Amniotic stem cell (primary cell): ENCODE data around the gene MRM2.

Experiments
- DNase-seq: peaks from one replicate; lab custom pipeline; 2025; lab: John Stamatoyannopoulos, UW

MRM2 gene

DNA sequence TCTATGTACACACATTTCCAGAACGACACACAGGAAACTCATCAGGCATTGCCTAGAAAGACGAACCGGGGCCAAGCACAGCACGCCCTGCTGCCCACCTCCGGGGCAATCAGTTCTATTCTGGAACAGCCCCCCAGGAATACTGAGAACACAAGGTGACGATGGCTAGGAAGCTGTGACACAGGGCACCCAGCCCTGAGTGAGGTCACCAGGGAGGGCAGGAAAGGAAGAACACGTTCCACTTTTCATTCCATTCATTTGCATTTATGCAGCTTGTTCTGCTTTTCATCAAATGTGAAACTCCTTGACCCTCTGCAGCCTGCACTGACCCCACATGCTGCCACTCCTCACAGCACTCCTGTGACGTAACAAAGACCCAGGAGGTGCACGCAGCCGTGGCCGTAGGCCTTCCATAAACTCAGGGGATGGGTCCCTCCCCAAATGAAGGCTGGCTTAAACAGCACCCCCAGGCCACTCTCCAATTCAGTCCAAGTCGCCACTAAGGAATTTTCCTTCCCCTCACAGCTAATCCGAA is 38.2 kb downstream of the MRM2 start:
- no peak for DNase-seq

GRCh38 chr7:2202901-2203765 is 38.9 kb downstream of the MRM2 start:
- no peak for DNase-seq

GRCh38 chr7:2202361-2202761 is 39.6 kb downstream of the MRM2 start:
- DNase-seq = no peak

- no peak for DNase-seq
These were observed 40.2 kb downstream of the MRM2 start for GRCh38 chr7:2201686-2202360.

- DNase-seq = no peak
These were observed 40.9 kb downstream of the MRM2 start for GRCh38 chr7:2201128-2201527.

DNA sequence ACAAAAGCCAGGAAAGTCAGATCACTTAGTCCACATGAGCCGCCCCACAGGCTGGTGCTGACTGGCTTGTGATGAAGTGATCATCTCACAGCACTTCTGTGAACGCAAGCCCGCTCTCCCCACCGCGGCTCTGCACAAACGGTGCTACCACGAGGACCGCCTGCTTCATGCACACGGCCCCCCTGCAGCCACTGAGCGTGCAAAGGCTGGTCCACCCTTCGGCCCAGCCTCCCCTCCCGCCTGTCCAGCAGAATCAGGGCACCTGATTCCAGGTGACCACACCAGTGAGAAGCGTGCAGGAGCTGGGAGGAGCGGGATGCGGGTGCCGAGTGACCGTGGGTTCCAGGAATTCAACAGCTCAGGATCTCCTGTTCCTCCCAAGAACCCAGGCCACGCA is 41.4 kb downstream of the MRM2 start:
- no peak for DNase-seq

GRCh38 chr7:2199956-2200583 is 41.9 kb downstream of the MRM2 start:
- DNase-seq = no peak

GRCh38 chr7:2199528-2199927 is 42.5 kb downstream of the MRM2 start:
- DNase-seq = no peak

GRCh38 chr7:2198760-2199159 is 43.2 kb downstream of the MRM2 start:
- no peak for DNase-seq

DNA sequence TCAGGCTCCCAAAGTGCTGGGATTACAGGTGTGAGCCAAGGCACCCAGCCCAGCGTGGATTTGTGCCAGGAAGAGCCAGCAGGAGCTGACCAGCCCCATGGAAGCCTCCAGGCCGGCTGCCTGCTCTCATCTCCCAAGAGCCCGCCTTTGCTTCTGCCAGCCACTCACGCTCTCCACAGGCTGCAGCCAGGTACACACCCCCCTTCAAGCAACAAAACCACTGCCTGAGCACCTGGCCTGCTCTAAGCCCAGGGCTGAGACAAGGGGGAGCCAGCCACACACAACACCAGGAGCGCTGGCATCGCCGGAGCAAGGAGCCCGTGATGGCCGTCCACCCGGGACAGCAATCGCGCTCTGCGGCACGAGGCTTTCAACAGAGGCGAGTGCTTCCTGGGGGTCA is 43.8 kb downstream of the MRM2 start:
- no peak for DNase-seq

DNA sequence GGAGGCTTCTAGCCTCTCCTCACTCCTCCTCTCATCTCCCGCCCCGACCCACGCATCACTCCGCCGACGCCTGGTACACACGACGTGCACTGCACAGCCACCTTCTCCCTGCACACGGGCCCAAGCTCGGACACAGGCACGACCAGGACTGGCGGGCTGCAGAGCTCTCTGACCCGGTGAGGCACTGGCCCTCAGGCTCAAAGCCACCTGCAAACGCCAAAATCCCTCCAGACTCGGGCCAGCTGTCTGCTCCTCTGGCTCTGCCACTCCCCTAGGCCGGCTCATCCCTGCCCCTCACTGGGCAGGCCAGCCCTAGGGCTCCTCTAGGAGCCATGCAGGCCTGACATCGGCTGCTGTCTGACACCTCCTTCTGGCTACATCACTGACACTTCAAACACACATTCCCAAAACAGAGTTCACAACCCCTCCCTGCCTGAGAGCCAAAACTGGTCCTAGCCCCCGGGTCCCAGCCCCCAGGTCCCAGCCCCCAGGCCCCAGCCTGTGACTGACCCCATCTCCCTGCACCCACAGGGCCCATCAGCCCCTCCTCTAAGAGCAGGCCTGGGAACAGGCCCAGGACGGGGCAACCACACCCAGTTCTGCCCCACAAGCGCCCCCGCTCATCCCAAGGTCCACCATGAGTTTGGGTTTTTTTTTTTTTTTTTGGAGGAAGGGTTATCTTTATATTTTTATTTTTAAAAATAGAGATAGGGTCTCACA is 44.4 kb downstream of the MRM2 start:
- DNase-seq = no peak

DNA sequence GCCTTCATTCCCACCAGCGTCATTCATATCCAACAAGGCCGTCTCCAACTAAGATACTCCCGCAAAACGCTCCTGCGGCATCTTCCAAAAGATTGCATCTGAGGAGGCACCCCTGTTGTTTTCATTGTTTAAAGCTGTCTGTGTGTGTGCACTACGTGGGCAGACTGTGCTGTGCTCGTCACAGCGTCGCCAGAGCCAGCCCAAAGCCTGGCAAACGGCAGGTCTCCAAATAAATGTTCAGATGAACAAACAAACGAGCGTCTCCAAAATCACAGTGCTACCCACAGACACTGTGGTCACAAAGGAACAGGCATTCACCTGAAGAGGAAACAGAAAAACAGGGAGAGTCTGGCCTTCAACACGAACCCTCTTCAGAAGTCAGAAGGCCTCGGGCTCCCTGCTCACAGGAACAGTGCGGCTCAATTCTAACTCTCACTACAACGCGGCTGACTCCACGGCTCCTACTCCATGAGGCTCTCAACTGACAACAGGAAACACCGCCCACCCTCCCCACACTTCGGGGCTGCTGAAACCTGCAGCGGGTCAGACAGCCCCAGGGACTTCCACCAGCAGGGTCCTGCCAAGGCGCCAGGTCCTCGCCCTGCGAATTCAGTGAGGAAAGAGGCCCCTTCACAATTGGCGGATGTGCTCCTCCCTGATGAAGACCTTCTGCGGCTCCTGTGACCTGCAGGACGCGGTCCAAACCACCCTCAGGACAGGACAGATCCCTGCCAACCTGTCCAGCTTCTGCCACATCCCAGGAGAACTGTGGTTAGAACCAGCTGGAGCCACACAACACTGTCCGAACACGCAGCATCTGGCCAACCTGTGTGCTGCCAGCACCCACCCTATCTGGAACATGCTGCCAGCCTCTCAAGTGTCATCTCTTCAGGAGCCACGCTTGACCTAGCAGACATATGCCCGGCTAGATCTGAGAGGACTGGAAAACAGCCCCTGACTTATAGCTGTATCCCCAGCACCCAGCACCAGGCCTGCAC is 45.3 kb downstream of the MRM2 start:
- no peak for DNase-seq

DNA sequence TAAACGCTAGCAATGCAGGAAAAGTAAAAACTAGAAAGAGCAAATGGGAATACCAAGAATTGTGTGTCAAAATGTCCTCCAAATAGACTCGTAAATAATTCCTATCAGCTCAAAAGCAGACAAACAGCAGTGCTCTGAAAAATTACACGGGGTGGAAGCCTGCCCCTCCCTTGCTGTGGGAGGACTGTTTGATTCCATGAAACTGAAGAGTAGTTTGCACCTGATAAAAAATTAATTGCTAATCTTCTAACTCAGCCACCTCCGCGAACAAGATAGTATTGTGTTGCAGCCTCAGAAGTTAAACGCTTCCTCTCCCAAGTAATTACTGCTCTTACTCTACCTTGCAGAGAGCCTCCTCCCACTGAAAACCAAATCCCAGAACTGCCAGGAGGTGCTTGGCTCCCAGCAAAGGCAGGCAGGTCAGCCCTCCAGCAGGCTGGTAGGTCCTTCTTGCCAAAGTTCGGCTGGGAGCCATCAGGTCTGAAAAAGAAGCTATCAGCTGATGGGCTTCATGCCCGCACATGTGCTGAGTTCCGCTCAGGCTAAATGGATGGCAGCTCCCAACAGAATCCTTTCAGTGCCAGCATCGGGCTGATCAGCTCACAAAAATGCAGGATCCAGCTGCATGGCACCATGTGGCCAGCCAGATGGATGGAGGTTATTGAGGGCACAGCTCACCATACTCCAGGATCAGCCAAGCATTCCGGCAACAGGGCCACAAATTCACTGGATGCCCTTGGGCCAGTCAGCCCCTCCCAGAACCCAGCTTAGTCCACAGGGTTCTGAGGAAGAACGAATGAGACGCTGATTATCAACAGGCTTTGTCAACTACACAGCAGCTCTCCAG is 46.4 kb downstream of the MRM2 start:
- DNase-seq = no peak

GRCh38 chr7:2193575-2194305 is 48.3 kb downstream of the MRM2 start:
- no peak for DNase-seq

- DNase-seq = no peak
These were observed 49.0 kb downstream of the MRM2 start for GRCh38 chr7:2192831-2193534.

GRCh38 chr7:2191016-2191415 is 51.0 kb downstream of the MRM2 start:
- no peak for DNase-seq

GRCh38 chr7:2190531-2190930 is 51.5 kb downstream of the MRM2 start:
- DNase-seq = no peak

GRCh38 chr7:2186166-2186565 is 55.8 kb downstream of the MRM2 start:
- DNase-seq = no peak

DNA sequence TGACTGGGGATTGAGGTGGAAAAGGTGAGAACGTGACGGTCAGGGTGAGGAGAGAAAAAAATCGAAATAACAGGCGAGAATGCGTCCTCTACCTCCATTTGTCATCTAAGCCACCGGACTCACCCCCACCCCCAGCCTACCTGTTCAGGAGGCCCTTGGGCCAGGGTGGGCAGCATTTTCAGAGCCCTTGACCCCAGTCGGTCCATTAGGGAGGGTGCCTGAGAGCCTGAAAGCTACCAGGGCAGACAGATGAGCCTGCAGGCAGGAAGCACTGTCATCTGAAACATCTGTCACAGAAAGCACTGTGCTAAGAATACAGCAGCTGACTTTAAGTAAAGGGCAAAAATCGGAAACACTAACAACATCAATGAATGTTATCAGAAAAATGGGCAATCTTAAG is 56.3 kb downstream of the MRM2 start:
- no peak for DNase-seq
